ENCODE results near the gene CDH2.

CDH2 gene

DNA sequence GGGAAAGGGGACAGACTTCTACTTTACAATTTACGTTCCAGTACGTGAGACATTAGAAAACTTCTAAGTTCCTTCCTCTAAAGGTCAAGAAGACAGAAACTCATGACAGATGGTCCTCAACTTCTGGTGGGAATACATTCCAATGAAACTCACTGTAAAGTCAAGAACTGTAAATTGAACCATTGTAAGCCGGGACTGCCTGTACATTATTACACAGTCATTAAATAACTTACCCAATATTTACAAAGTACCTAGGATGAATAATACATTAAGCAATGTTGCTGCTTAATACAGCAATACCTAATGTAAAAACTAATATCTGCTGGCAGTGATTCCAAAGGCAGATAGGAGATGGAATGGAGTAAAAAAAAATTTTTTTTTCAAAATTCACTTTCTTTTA is 51.9 kb downstream of the CDH2 start:
- no peak for DNase-seq

DNA sequence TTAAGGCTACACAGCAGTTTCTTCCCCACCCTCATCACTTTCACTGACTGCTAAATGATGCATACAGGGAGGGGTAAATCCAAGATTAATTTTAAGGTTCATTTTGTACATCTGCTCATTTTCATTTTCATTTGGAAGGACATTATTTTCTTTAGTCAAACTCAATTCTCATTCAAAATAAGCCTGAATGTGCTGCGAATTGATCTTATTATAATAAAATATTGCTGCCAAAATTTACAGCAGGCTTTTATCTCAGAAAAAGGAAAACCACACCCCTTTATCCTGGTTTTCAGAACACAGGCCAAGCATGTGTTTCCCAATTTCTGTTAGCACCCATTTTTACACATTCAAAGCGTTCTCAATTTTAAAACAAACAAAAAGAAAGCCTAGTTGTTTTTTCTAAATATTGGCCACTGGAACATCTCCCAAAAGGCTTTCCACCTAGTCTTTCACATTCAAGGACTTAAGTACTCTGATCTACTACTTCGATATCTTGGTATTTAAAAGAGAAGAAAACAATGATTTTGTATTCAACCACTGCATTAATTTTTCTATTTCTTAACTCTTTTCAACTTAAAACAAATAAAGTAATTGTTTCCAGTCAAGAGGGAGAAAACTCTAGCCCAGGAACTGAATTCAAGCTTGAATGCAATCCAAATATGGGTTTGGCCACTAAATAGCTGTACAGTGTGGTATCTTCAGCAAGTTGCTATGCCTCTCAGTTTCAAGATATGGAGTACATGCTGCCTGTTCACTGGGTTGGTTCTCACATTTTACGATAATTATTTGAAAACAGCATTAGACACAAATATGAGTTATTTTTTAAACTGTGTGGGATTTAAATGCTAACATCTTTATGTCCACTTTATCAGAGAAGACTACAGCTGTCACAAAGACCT is 52.5 kb downstream of the CDH2 start:
- DNase-seq = no peak

DNA sequence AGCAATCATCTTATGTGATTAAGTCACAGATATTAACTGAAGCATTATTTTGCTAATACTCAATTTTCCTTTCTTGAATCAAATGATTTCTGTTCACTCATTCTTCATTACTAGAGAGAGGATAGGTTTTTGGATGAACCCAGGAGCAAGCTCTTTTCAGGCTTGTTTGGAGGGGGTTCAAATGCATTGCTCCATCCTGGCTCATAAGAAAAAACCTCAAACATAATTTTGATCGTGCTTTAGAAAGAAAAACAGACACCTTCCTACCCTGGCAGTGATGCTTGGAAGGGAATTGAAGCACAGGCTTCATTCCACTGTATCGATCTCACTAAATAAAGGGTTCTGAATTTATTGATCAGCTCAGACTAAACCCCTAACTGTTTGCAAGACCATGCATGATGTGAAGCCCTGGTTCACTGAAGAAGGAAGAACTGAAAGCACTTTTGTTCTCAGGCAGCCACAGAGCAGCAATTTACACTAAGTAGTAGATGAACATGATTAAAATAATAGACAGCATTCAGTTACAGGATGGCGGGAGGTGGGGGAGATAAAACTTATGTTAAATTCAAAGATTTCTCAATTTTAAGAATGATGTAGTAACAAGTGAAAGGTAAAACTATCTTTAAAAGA is 53.4 kb downstream of the CDH2 start:
- DNase-seq = no peak

DNA sequence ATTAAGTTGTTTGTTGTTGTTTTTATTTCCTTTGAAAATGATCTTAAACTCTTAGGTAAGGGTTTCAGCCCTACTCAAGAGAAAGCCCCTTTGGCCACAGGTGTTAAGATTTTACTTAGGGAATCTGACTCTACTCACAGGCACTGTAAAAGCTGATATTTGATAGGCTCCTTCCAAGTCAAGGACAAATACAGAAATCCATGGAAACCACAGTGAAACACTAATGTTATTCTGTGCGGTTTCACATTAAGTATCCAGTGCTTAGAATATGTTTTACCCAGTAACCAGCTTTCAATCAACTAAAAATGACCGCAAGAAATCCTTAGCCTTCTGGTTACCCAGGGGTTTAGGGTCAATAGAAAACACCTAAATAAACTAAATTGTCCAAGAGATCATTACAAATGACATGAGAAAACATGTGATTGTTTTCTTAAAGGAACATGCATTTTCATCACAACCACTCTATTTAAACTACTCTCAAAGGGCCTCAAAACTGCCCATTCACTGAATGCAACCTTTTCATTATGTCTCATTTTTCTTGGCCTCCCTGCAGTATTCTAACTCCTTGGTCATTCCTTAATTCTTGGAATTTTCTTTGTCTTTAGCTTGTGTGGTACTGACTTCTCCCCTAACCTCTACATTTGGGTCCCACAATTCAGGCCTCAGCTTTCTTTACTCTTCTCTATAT is 56.0 kb downstream of the CDH2 start:
- DNase-seq = no peak

DNA sequence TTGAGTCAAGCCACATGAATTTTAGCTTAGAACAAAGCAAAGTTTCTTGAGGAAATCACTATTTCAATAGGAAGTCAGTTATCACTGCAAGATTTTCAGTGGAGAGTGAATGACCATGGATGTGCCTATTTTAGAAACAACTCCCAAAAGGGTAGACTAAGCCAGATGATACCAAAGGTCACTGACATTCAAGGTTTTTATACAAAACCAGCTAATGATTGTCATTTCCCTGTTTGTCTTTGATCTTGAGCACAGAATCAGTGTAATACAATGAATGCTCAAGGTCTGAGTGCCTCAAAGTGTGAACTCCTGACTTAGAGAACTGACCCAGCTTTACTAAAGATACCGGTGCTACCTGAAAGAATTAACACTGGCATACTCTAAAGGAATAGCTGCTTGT is 60.5 kb downstream of the CDH2 start:
- DNase-seq = no peak

DNA sequence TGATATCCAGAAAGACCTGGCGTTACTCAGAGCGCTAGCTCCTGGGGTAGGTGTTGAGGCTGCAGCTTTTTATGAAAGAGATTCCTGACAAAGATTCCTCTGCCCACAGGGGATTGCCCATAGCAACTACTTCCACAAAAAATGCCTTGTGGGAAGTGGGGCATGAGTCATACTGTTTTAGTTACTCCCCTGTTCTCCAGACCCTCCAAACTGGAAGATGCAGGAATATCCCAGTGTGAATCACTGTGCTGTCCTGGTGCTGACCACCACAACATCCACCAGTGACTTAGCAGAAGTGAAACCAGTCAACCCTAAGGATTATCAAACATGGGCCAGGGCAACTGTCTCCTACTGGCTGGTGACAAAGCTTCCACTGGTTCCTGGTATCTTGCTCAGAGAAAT is 61.8 kb downstream of the CDH2 start:
- no peak for DNase-seq

DNA sequence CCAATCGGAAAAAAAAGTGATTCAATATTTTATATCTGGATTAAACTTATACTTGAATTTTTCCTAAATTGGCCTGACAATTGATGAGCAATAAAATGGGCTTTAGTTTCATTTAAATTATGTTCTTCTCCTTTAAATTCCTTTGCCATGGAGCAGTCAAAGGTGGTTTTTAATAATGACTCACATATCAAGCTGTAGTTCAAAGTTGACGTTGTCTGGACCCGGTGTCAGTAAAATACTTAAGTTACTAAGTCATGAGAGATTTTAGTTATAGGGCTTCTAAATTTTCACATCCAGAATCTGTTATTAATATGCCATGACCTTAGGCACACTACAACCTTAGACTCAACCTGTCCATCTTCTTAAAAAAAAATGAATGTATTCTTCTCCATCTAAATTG is 62.5 kb downstream of the CDH2 start:
- DNase-seq = no peak

DNA sequence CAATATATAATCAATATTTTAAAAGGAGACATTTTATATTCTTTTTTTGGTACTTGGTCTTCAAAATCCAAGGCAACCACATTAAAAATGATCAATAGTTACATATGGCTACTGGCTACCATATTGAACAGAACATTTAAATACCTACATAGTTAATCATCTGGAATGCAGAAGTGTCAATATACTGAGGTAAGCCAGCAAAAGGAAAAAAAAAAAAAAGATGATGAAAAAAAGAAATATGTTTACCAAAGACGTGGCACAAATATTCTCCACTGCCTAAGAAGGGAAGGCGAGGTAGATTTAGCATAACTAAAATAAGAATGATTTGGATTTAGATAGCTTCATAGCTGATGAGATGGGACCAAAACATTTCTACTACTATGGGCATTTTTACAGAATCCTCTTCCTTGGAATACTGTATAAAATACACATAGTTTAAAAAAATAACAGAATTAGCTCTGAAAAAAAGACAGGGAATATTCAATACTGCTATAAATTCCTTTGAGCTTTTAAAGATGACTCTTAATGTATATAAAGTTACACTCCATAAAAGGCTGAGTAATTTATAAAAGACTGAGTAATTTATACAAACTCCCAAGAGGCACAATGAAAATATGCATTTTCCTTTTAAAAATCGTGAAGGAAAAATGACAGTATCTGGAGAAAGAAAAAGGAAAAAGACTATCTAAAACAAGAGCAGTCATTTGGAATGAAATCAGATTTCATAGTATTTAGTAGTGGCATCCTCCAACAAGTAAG is 63.5 kb downstream of the CDH2 start:
- no peak for DNase-seq

DNA sequence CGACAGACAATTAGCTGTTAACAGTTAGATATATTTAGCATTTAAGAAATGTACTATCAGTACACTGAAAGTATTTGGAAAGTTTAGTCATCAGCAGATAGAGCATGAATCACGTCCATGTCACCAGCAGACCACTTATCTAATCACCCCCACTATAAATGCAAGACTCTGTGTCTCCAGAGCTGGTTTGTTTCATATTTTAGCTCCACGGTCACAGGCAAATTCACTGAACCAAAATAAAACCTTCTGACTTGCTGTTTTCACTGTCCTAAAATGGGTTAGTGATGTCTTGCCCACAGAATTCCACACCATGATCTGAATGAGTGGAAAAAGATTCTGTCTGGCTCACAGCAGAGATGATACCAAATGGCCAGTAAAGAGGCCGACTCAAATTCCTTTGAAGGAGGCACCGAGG is 64.9 kb downstream of the CDH2 start:
- DNase-seq = no peak

DNA sequence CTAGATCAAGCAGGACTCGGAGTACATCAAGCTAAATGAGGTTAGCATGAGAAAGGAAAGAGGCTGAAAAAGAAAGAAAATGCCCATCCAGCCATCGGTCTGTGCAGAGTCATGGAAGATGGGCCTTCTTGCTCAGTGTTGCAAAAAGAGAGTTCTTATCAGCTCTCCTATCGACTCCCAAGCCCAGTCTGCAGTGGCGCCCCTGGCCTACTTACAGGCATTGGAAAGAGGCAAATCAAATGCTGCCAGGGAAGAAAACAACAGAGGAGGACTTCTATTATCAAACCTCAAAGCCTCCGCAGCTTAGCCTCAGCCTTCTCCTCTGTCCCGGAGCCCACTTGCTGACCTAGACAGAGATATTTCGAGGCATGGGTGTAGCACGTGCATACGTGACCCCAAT is 66.0 kb downstream of the CDH2 start:
- DNase-seq = no peak

DNA sequence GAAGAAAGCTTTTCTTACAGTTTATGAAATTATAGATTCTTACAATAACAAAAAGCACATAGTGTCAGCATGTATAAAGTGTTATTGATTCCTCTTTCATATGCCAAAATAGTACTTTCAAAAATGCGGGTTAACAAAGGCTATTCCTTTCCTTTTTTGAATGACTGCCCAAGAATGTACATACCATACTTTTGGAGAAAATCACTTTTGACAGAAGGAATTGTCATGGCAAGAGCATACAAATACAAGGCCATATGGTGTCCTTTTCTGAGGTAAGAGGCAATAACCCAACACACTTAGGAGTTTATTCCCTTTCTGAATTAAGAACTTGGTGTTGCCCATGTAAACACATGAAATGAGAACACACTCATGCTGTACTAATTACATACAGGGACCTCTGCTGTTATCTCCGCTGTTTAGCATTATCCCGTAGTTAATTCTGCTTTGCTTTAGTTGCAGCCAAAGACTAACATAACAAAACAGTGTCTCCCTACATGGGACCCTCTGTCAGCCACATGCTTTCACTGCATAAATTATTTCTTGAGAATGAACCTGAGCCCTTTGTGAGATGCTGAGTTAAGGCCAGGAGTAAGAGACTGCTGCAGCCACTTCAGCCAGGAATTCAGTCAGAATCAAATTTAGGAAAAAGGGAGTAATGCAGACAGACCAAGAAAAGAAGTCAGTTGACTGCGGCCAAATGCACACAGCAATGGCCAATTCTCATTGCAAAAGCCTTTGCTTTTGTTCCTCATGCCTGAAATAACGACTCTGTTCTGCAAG is 67.0 kb downstream of the CDH2 start:
- DNase-seq = no peak

DNA sequence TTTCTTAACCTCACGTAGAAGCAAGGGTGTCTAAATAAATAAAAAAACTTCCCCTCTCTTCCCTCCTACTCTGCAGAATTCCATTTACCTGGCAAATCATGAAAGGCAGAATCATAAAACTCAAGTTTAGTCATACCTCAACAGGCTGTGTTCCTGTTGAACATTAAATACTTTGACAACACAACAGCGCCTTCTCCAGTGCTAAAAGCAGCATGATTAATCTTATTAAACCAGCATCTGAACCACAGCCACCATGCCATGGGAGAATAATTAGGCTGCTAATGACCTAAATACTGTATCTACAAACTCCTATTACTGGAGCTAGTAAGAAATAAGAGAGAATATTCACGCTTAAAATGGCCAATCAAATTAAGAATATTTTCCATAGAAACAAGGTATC is 68.1 kb downstream of the CDH2 start:
- no peak for DNase-seq

DNA sequence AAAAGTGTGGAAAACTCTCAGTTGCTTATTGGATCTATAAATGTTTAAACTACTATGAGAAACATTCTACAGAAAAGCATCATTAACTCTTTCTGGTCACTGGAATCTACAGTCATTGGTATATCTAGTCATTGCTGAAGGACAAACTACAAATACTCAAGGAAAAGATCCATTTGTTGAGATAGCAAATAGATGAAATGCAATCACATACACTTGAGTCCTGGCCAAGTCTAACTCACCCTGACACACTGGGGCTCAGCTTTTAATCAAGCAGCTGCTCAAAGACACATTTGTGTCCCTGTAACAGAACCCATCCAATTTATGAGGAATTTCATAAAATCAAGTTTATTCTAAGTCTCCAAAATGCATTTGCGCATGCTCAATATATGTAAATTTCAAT is 68.7 kb downstream of the CDH2 start:
- DNase-seq = no peak

DNA sequence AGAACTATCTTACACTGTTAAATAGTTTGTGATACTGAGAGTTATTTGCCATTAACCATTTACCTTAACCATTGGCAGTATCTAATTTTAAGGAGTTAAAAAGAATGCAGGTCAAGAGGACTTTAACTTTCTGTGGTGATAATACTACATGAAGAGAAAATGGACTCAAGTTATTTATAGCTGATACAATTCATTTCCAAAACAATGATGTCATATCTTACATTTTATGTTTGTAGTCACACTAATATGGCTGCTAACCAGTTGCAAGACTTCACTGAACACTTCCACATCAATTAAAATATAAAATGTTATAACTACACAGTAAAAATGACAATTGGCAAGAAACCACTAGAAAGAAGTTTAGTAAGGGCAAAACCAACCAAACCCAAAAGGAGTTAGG is 77.7 kb downstream of the CDH2 start:
- no peak for DNase-seq

DNA sequence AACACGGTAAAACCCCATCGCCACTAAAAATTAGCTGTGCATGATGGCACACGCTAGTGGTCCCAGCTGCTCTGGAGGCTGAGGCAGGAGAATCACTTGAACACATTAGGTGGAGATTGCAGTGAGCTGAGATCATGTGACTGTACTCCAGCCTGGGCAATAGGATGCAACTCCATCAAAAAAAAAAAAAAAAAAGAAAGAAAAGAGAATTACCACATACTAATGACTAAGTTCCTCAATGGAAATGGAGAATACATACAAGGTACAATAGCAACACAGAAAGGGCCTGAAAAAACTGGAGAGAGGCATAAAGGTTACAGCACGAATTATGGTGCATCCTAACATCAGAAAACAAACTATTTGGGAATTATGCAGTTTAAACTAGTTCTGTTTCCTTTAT is 81.3 kb downstream of the CDH2 start:
- no peak for DNase-seq

DNA sequence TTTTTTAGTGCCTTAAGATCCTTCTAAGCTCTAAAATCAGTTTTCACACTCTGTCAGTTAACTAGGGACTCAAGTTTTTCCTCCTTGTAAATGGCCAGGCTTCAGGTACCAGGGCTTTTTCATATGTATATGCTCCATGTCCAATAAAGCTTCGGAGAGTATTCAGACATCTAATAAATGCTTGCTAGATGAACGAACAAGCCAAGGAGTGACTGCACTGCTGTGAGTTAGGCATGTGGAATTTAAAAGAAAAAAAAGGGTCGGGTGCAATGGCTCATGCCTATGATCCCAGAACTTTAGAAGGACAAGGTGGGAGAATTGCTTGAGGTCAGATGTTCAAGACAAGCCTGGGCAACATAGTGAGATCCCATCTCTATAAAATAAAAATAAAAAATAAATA is 81.9 kb downstream of the CDH2 start:
- DNase-seq = no peak

DNA sequence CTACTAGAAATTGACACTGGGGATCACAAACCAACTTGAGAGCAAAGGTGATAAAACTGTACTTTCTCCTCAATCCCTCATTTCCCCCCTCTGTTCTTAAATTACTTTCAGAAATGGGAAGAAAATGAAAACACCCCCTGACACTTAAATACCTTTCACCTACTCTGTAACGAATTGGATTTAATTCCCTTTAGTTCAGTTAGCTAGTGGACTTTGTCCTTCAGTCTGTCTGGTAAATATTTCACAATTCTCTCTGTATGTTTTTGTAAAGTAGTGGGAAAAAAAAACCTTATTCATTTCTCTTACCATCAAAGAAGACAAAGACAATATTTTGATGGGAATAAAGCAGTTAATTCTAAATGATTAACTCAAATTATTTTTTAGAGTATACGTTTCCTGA is 85.7 kb downstream of the CDH2 start:
- DNase-seq = no peak

DNA sequence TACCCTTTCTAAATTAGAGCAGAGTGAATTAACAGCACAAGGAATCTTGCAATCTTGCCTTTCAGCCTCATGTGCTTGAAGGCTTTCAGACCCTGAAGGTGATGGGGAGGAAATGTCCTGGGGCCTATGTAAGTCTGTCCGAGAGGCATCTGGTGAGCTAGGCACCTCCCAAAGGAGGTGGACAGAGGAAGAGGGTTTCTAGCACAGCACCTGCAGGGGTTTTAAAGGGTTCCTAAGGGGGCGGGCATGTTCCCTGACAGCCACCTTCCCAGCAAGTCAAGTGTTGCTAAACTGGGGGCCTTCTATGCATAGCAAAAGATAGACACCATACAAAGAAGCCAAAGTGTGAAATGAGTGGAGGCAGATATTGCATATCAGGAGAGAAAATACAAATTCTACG is 88.5 kb downstream of the CDH2 start:
- DNase-seq = no peak

DNA sequence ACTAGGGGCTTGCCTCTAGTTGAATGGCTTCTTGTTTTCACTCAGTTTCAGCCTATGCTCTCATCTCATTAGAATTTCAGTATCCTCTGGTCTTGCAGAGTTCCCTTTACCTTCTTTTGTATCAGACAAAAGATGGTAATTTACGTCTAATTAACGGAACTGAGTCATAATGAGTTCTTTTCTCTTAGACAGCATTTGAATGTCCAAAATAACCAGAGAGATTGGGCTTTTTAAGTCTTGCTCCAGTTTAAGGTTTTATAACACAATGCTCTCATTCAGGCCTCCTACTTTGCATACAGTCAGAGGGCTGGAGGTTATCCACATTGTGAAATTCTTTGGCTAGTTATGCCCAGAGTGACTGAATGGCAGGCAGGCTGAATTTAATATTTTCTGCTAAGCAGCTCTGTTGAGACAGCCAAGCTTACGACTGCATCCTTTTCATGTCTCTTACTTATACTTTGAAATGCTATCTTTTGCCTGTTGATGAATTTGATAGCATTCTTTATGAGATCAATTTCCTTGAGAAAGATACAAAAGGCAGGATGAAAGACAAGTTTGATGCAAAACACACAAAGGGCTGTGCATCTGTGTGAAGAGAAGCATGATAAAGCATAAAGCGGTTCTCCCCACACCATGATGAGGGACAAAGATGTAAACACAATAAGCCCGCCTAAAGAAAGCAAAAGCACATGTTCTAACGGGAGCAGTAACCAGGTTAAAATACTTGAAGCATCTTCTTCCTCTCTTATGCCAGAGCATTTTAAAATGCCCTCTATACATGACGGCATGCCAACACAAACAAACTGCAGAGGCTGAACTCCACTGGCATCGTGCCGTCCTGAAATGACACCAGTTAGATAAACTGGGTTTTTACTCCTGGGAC is 90.0 kb downstream of the CDH2 start:
- no peak for DNase-seq

DNA sequence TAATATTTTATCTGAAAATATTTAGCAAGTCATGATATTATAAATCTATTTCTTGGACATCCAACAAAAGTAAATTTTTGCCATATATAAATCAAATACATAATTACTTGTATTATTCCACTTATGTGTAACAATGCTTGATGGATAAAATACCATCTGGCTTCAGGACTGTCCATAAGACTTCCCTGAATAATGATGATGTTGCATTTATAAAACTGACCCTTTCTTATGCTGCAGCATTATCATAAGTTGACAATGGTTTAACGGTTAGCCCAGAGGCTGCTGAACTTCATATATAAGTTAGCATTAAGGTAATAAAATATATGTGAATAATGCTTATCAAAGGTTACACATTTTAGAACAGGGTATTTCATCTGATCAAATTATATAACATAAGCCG is 95.4 kb downstream of the CDH2 start:
- no peak for DNase-seq

DNA sequence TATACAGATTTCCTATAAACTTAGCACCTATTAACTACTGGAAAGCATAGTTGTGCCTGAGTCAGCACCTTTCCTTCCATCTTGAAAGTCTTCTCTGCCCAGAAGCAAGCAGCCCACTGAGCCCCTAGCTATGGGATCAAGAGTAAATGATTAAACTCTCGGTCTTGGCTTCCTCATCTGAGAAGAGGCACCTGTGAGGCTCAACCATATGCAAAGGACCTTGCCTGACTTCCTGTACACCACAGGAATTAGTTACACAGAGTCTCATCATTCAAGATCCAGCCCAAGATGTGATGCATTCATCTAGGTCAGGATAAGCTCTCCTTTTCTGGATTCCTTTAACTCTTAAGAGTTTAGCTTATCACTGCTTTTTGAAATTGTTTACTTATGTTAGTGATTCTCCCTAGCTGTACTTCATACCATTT is 96.0 kb downstream of the CDH2 start:
- DNase-seq = no peak

Measured in NCI-H1694 (cell line).